ENCODE results near the gene TLX1.

Gene TLX1

GRCh38 chr10:101111547-101111946 is 19.6 kb upstream of the TLX1 start:
- H3K9me2 ChIP-seq (replicated peaks; ENCODE audit: control insufficient read depth, low read length): no peaks in the 10 kb centered on the region
- H3K9me3 ChIP-seq (ENCODE audit: control insufficient read depth, insufficient read depth, low read length): no peaks in the 10 kb centered on the region
- H3F3A ChIP-seq (ENCODE audit: control insufficient read depth, insufficient read depth): no peaks in the 10 kb centered on the region
- TF ChIP-seq EZH2phosphoT487 (IDR thresholded peaks at IDR 0.05; ENCODE audit: borderline replicate concordance, low read length) (no peak), CTCF (IDR thresholded peaks at IDR 0.05; ENCODE audit: low read depth, low read length, poor library complexity, severe bottlenecking) (no peak)
- no peak overlapping the region for H3K4me3 ChIP-seq (ENCODE audit: low read length)
- peaks cover 12% of the 10 kb centered on the region for H3K4me1 ChIP-seq (ENCODE audit: control insufficient read depth, low read length)
- H3K36me3 ChIP-seq (ENCODE audit: control insufficient read depth, low read length): no peaks in the 10 kb centered on the region
- H3K27me3 ChIP-seq (ENCODE audit: control insufficient read depth, low read length): peaks cover 10% of the 10 kb centered on the region
- H3K27ac ChIP-seq (ENCODE audit: low read depth, low read length): no peak overlapping the region
- H3K4me2 ChIP-seq (ENCODE audit: low read length): no peak overlapping the region
- H3K79me2 ChIP-seq (ENCODE audit: control insufficient read depth, low read length): no peaks in the 10 kb centered on the region
- no peaks in the 10 kb centered on the region for H4K20me1 ChIP-seq (ENCODE audit: control insufficient read depth, insufficient read depth, low read depth, low read length)

- no peak overlapping the region for H3K4me2 ChIP-seq (ENCODE audit: low read length)
- no peaks in the 10 kb centered on the region for H3F3A ChIP-seq (ENCODE audit: control insufficient read depth, insufficient read depth)
- H3K9me3 ChIP-seq (ENCODE audit: control insufficient read depth, insufficient read depth, low read length): no peaks in the 10 kb centered on the region
- peaks cover 12% of the 10 kb centered on the region for H3K4me1 ChIP-seq (ENCODE audit: control insufficient read depth, low read length)
- no peaks in the 10 kb centered on the region for H3K36me3 ChIP-seq (ENCODE audit: control insufficient read depth, low read length)
- H4K20me1 ChIP-seq (ENCODE audit: control insufficient read depth, insufficient read depth, low read depth, low read length): no peaks in the 10 kb centered on the region
- no peaks in the 10 kb centered on the region for H3K9me2 ChIP-seq (replicated peaks; ENCODE audit: control insufficient read depth, low read length)
- H3K4me3 ChIP-seq (ENCODE audit: low read length): no peak overlapping the region
- H3K27me3 ChIP-seq (ENCODE audit: control insufficient read depth, low read length): peaks cover 10% of the 10 kb centered on the region
- TF ChIP-seq EZH2phosphoT487 (IDR thresholded peaks at IDR 0.05; ENCODE audit: borderline replicate concordance, low read length) (no peak), CTCF (IDR thresholded peaks at IDR 0.05; ENCODE audit: low read depth, low read length, poor library complexity, severe bottlenecking) (no peak)
- no peaks in the 10 kb centered on the region for H3K79me2 ChIP-seq (ENCODE audit: control insufficient read depth, low read length)
- no peak overlapping the region for H3K27ac ChIP-seq (ENCODE audit: low read depth, low read length)
Measured at GRCh38 chr10:101112799-101113594, 18.1 kb upstream of the TLX1 start.

- no peaks in the 10 kb centered on the region for H3F3A ChIP-seq (ENCODE audit: control insufficient read depth, insufficient read depth)
- H3K36me3 ChIP-seq (ENCODE audit: control insufficient read depth, low read length): no peaks in the 10 kb centered on the region
- H3K9me2 ChIP-seq (replicated peaks; ENCODE audit: control insufficient read depth, low read length): no peaks in the 10 kb centered on the region
- H3K27ac ChIP-seq (ENCODE audit: low read depth, low read length): no peak overlapping the region
- TF ChIP-seq EZH2phosphoT487 (IDR thresholded peaks at IDR 0.05; ENCODE audit: borderline replicate concordance, low read length) (no peak), CTCF (IDR thresholded peaks at IDR 0.05; ENCODE audit: low read depth, low read length, poor library complexity, severe bottlenecking) (no peak)
- H3K4me2 ChIP-seq (ENCODE audit: low read length): no peak overlapping the region
- no peaks in the 10 kb centered on the region for H4K20me1 ChIP-seq (ENCODE audit: control insufficient read depth, insufficient read depth, low read depth, low read length)
- H3K4me1 ChIP-seq (ENCODE audit: control insufficient read depth, low read length): peaks cover 12% of the 10 kb centered on the region
- H3K4me3 ChIP-seq (ENCODE audit: low read length): no peak overlapping the region
- H3K27me3 ChIP-seq (ENCODE audit: control insufficient read depth, low read length): peaks cover 11% of the 10 kb centered on the region
- H3K79me2 ChIP-seq (ENCODE audit: control insufficient read depth, low read length): no peaks in the 10 kb centered on the region
- no peaks in the 10 kb centered on the region for H3K9me3 ChIP-seq (ENCODE audit: control insufficient read depth, insufficient read depth, low read length)
Measured at GRCh38 chr10:101113890-101114403, 17.2 kb upstream of the TLX1 start.
